Upper lobe of right lung (tissue), 1 donor: Measurements from ENCODE around the gene RAD9A. TPM values are rescaled to one million over a fixed set of nuclear protein-coding genes. Genes with fewer than 3 reads are reported as not detected.

Experiments used
- ATAC-seq: fragments of 200-7000 bp; cut with Tn5 transposase; one replicate; pipeline ENCODE4 v1.9.1; 2020; ENCODE audit warnings: mild to moderate bottlenecking, moderate library complexity
- DNase-seq: peaks from one replicate; pipeline ENCODE4 v3.0.0-alpha.2; 2020
- H3K27ac ChIP-seq: fragments of 200-600 bp; one replicate; pipeline ENCODE4 v1.8.0; 2022
- H3K27me3 ChIP-seq: fragments of 200-600 bp; one replicate; pipeline ENCODE4 v1.8.0; 2022; ENCODE audit warnings: mild to moderate bottlenecking
- H3K36me3 ChIP-seq: fragments of 200-600 bp; one replicate; pipeline ENCODE4 v1.8.0; 2022
- H3K4me1 ChIP-seq: fragments of 200-600 bp; one replicate; pipeline ENCODE4 v1.8.0; 2022
- H3K4me3 ChIP-seq: fragments of 200-600 bp; one replicate; pipeline ENCODE4 v1.8.0; 2022; ENCODE audit warnings: mild to moderate bottlenecking
- H3K9me3 ChIP-seq: fragments of 200-600 bp; one replicate; pipeline ENCODE4 v1.8.0; 2022
- CTCF ChIP-seq: fragments of 200-600 bp; IDR thresholded peaks from one replicate; pipeline ENCODE4 v1.8.0; 2022; ENCODE audit warnings: antibody characterized with exemption
- intact Hi-C: fragments of 100-400 bp; cut with DNase I; formaldehyde crosslinking; loops from one replicate; pipeline ENCODE4 v1.11.0; 2022
- total RNA-seq: library from RNA; stranded (reverse); fragmentation: NEBNext Ultra II Directional; extraction: Animal tissue kit (Norgen Biotek cat#: 25700); gene quantifications from one replicate; pipeline ENCODE4 v1.2.1, GENCODE V29; 2021
- donor health status: DM: no; HTN: yes; CAD: no; lungs with severe emphysema.

The RAD9A gene
- total RNA-seq, 1 donor from 2014 or later: 20.7 TPM

GRCh38 chr11:67395555-67396258 lies 3.9 kb downstream of the RAD9A start:
- DNase-seq: no peak

GRCh38 chr11:67396259-67396581 lies 4.4 kb downstream of the RAD9A start:
- Histone ChIP-seq H3K9me3 (no peaks in the 10 kb centered on the region), H3K4me3 (no peak overlapping the region), H3K27me3 (no peaks in the 10 kb centered on the region), H3K36me3 (peaks cover 55% of the 10 kb centered on the region), H3K4me1 (peaks cover 32% of the 10 kb centered on the region), H3K27ac (no peak overlapping the region)
- intact Hi-C loops: no loop called here
- no peak for TF ChIP-seq CTCF
- ATAC-seq: no peak
- no peak for DNase-seq

More at GRCh38 chr11:67395555-67396258, 3.9 kb downstream of the RAD9A start:
- intact Hi-C loops: no loop called here
- Histone ChIP-seq H3K27me3 (no peaks in the 10 kb centered on the region), H3K36me3 (peaks cover 55% of the 10 kb centered on the region), H3K9me3 (no peaks in the 10 kb centered on the region), H3K27ac (no peak overlapping the region), H3K4me1 (peaks cover 35% of the 10 kb centered on the region), H3K4me3 (no peak overlapping the region)
- no peak for ATAC-seq
- no peak for TF ChIP-seq CTCF

GRCh38 chr11:67396587-67397389 lies 5.0 kb downstream of the RAD9A start:
- ATAC-seq: no peak
- intact Hi-C loops: no loop called here

GRCh38 chr11:67397536-67397935 lies 5.8 kb downstream of the RAD9A start:
- H3K36me3 ChIP-seq: peaks cover 55% of the 10 kb centered on the region
- H3K4me3 ChIP-seq: no peak overlapping the region
- H3K9me3 ChIP-seq: no peaks in the 10 kb centered on the region
- no peak for TF ChIP-seq CTCF
- peaks cover 34% of the 10 kb centered on the region for H3K4me1 ChIP-seq
- intact Hi-C loops: no loop called here
- no peaks in the 10 kb centered on the region for H3K27me3 ChIP-seq
- no peak for DNase-seq
- no peak for ATAC-seq
- no peak overlapping the region for H3K27ac ChIP-seq

More at GRCh38 chr11:67396587-67397389, 5.0 kb downstream of the RAD9A start:
- Histone ChIP-seq H3K4me3 (no peak overlapping the region), H3K4me1 (peaks cover 32% of the 10 kb centered on the region), H3K27ac (no peak overlapping the region), H3K9me3 (no peaks in the 10 kb centered on the region), H3K36me3 (peaks cover 55% of the 10 kb centered on the region), H3K27me3 (no peaks in the 10 kb centered on the region)
- no peak for TF ChIP-seq CTCF
- DNase-seq: no peak

GRCh38 chr11:67397986-67398660 lies 6.3 kb downstream of the RAD9A start:
- ATAC-seq (no peak), DNase-seq (no peak)
- Histone ChIP-seq H3K27ac (no peak overlapping the region), H3K4me3 (no peak overlapping the region), H3K4me1 (peaks cover 35% of the 10 kb centered on the region), H3K9me3 (no peaks in the 10 kb centered on the region), H3K36me3 (peaks cover 55% of the 10 kb centered on the region), H3K27me3 (no peaks in the 10 kb centered on the region)
- TF ChIP-seq CTCF: no peak
- intact Hi-C loops: no loop called here
